GM23248 (cell line): Measurements from ENCODE around the gene PLA2G7.

Experiments
- EZH2 ChIP-seq: fragments of 200-600 bp; sonication (generic); IDR thresholded peaks from 2 replicates; pipeline ENCODE4 v1.6.1; 2018; ENCODE audit warnings: antibody characterized with exemption, mild to moderate bottlenecking; ENCODE audit not compliant: insufficient read depth, poor library complexity, severe bottlenecking
- EZH2phosphoT487 ChIP-seq: fragments of 200-600 bp; sonication (generic); IDR thresholded peaks from 2 replicates; pipeline ENCODE4 v1.6.1; 2018; ENCODE audit warnings: antibody characterized with exemption, moderate library complexity, mild to moderate bottlenecking, low read depth; ENCODE audit not compliant: insufficient read depth

DNA sequence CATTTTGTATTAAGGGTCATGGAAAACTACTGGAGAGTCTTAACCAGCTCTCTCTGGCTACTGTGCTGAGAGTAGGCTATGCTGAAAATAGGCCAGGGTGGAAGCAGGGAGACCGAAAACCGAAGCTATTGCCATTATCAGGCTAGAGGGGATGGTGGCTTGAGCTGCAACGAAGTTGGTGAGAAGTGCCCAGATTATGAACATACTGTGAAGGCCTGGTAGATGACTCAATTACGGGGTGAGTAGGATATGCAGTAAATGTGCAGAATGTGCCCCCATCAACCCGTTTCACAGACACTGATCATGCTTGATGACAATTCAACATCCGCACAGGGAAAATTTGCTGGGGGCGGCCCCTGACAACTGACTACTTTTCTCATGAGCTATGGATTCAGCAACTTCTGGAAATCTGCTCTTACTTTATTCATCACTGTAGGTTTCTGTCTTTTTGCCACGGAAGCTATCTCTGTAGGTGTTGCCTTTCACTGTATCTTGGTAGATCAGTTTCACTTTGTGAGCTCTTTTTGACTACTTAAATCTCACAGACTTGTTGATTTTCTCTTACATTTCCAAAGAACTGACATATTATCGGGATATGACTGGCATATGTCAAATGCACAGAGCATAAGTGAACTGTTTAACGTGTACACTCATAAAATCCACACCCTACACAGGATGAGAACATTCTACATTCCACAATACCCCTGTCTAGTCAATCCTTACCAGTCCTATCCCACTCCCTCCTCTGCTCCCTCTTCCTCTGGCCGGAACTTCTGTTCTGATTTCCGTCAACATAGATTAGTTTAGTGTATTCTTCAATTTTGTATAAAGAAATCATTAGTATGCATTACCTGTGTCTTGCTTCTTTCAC lies 42.5 kb upstream of the PLA2G7 start:
- no peak for TF ChIP-seq EZH2
- no peak for TF ChIP-seq EZH2phosphoT487
